Amygdala (tissue), 56 donors: ENCODE results near the gene PROX1.

ENCODE experiments used
- DNase-seq, 56 donors: peaks; one replicate each; lab custom pipeline; 2025; lab: John Stamatoyannopoulos, UW

Gene PROX1

GRCh38 chr1:214017191-214017982 lies 29.6 kb downstream of the PROX1 start:
- no peak for DNase-seq

GRCh38 chr1:214018386-214019268 lies 30.9 kb downstream of the PROX1 start:
- DNase-seq: no peak

- DNase-seq: peak in 17 of 56 donors; percentile 15 to 58 (median 31)
These were observed 31.7 kb downstream of the PROX1 start for GRCh38 chr1:214019499-214019898.

- no peak for DNase-seq
These were observed 33.5 kb downstream of the PROX1 start for GRCh38 chr1:214021321-214021720.

- DNase-seq: no peak
These were observed 34.5 kb downstream of the PROX1 start for GRCh38 chr1:214022229-214022791.

GRCh38 chr1:214022810-214023425 lies 35.1 kb downstream of the PROX1 start:
- DNase-seq: no peak

DNA sequence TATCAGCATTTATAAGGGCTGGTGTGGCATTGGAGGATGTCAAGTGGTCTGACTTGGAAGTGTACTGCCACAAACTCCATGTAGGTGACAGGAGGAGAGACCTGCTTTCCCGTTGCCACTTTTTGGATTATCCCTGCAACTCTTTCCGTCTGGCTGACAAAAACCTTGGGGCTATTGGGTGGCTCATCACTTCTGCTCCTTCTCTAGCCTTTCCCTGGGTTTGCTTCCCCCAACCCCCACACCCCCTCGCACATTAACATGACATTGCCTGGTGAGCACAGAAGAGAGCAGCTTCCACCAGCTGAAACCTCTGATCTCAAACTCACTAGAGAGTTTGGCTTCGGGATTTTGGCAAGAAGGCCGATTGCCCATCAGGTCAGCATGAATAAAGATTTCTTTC lies 39.2 kb downstream of the PROX1 start:
- DNase-seq: no peak

DNA sequence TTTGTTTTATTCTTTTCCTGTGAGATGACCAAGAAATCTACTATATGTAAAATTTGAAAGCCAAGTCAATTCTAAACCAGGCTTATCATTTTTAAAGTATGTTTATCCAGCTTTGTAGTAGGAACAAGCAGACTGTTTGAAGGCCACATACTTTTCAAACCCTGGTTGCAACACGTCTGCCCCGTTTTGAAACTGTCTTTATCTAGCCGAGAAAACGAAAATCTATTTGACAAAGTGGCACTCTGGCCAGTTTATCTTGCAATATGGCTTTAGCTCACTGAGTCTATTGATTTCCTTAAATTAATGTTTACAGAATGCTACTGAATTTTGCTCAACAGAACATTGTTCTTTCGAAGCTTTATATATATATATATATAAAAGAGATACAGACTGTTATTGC lies 39.7 kb downstream of the PROX1 start:
- DNase-seq: no peak

- DNase-seq: no peak
These were observed 40.3 kb downstream of the PROX1 start for GRCh38 chr1:214028095-214028494.

- DNase-seq: no peak
These were observed 41.1 kb downstream of the PROX1 start for GRCh38 chr1:214028649-214029406.

GRCh38 chr1:214029796-214030195 lies 42.0 kb downstream of the PROX1 start:
- DNase-seq: peak in 4 of 56 donors; percentile 9 to 33 (median 28)

DNA sequence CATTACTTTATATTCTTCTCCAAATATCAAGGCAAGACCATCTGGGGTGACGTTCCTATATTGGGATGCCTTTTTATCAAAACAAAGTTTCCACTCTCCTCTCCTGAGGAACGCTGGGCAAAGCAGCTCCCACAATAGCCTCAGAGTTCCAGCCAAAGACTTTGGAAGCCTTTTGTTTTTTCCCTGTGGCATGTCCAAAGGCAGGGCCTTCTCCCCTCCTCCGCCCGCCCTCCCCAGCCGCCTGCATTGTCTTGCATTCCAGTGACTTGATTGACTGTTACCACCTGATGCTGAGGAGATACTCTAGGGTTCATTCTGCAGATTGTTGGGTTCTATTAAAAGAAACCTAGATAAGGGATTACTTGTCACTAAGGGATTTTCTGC lies 43.5 kb downstream of the PROX1 start:
- DNase-seq: no peak

GRCh38 chr1:214037468-214037867 lies 49.7 kb downstream of the PROX1 start:
- no peak for DNase-seq

GRCh38 chr1:214039394-214040018 lies 51.7 kb downstream of the PROX1 start:
- no peak for DNase-seq

GRCh38 chr1:214043167-214043566 lies 55.4 kb downstream of the PROX1 start:
- DNase-seq: no peak

GRCh38 chr1:214044438-214045214 lies 56.9 kb downstream of the PROX1 start:
- DNase-seq: no peak

- DNase-seq: no peak
These were observed 63.0 kb downstream of the PROX1 start for GRCh38 chr1:214050513-214051401.

- no peak for DNase-seq
These were observed 64.0 kb downstream of the PROX1 start for GRCh38 chr1:214051786-214052185.
